ENCODE measurements around the gene AMBP.

The AMBP gene

DNA sequence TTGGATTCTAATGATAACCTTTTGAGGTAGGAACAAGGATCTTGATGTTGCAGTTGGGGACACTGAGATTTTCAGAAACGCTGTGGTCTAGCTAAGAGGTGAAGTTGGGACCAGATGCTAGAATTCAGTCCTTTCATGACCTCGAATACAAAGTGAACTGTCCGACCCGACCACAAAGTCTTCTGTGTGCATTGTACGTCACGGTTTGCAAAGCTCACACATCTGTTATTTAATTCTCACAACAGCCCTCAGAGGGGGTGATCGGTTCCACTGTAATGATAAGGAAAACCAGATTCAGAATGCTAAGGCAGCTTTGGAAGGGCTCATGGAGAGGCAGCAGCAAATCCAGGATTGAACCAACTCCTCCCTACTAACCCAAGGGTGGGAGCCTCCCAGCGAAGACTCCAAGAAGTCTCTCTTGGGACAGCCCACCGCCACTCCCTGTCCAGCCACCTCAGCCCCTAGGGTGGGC is 37.6 kb upstream of the AMBP start:
- no peak for TF ChIP-seq SIN3A (IDR thresholded peaks at IDR 0.05; ENCODE audit: borderline replicate concordance, insufficient read depth, low read length)
- TF ChIP-seq, protein P1, sequence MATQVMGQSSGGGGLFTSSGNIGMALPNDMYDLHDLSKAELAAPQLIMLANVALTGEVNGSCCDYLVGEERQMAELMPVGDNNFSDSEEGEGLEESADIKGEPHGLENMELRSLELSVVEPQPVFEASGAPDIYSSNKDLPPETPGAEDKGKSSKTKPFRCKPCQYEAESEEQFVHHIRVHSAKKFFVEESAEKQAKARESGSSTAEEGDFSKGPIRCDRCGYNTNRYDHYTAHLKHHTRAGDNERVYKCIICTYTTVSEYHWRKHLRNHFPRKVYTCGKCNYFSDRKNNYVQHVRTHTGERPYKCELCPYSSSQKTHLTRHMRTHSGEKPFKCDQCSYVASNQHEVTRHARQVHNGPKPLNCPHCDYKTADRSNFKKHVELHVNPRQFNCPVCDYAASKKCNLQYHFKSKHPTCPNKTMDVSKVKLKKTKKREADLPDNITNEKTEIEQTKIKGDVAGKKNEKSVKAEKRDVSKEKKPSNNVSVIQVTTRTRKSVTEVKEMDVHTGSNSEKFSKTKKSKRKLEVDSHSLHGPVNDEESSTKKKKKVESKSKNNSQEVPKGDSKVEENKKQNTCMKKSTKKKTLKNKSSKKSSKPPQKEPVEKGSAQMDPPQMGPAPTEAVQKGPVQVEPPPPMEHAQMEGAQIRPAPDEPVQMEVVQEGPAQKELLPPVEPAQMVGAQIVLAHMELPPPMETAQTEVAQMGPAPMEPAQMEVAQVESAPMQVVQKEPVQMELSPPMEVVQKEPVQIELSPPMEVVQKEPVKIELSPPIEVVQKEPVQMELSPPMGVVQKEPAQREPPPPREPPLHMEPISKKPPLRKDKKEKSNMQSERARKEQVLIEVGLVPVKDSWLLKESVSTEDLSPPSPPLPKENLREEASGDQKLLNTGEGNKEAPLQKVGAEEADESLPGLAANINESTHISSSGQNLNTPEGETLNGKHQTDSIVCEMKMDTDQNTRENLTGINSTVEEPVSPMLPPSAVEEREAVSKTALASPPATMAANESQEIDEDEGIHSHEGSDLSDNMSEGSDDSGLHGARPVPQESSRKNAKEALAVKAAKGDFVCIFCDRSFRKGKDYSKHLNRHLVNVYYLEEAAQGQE (IDR thresholded peaks at IDR 0.05; ENCODE audit: insufficient read depth in 1 of 2, low read depth in 2 of 2, low read length in 2 of 2) = no peak
- no peak for TF ChIP-seq TAF1 (IDR thresholded peaks at IDR 0.05; ENCODE audit: borderline replicate concordance, insufficient read depth, low read length)
- no peak for TF ChIP-seq POLR2AphosphoS5 (IDR thresholded peaks at IDR 0.05; ENCODE audit: low read depth, low read length)
- TF ChIP-seq FOXP2 (optimal IDR thresholded peaks at IDR 0.05; ENCODE audit: borderline replicate concordance, extremely low read depth, extremely low read length, insufficient read depth) = no peak

DNA sequence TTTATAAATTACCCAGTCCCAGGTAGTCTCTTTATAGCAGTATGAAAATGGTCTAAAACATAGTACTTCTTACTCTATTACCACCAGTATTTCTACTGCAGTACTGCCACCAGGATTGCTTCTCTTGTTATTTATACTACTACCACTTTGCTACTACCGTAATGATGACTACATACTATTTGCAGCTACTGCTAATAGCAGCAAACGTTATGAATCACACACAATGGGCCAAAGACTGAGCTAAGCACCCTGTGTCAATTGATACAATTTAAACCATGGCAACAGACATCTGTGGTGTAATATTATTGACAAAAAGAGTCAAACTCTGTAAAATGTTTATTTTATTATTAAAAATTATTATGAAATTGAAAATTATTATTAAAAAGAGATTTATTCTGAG is 36.3 kb upstream of the AMBP start:
- TF ChIP-seq, protein P1 (IDR thresholded peaks at IDR 0.05; ENCODE audit: insufficient read depth in 1 of 2, low read depth in 2 of 2, low read length in 2 of 2) = no peak
- no peak for TF ChIP-seq TAF1 (IDR thresholded peaks at IDR 0.05; ENCODE audit: borderline replicate concordance, insufficient read depth, low read length)
- TF ChIP-seq POLR2AphosphoS5 (IDR thresholded peaks at IDR 0.05; ENCODE audit: low read depth, low read length) = no peak
- no peak for TF ChIP-seq FOXP2 (optimal IDR thresholded peaks at IDR 0.05; ENCODE audit: borderline replicate concordance, extremely low read depth, extremely low read length, insufficient read depth)

DNA sequence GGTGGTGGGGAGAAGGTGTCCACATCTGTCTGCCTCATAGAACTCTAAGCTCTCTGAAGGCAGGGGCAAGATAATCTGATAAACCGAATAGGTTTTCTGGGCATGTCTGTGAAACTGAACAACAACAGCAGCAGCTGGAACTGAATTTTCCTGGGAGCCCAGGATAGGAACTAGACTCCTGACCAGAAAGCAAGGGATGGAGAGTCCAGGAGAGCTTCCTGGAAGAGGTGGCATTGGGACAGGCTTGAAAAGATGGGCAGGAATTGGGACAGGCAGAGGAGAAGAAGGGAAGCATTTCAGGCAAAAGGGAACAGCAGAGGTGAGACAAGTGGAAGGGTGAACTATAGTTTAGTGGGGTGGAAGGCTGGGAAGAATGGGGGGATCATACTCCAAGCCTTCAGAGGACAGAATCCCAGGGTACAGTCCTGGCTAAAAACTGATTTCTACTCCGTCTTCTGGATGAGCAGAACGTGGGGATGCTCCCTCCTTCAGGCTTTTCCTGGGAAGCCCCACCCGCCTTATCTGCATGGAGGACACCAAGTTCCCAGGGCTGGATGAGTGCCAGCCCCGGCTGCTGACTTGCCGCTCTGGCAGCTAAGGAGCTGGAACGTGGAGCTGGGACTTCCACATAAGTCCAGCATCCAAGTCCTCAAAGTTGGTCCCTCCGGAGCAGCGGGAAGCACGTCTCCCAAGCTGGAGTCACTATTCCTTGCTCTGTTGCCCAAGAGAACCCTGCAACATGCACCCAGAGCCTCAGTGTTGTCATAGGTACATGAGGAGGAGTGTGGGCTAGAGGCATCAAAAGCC is 34.9 kb upstream of the AMBP start:
- TF ChIP-seq POLR2AphosphoS5 (IDR thresholded peaks at IDR 0.05; ENCODE audit: low read depth, low read length) (no peak), SIN3A (IDR thresholded peaks at IDR 0.05; ENCODE audit: borderline replicate concordance, insufficient read depth, low read length) (no peak), TAF1 (IDR thresholded peaks at IDR 0.05; ENCODE audit: borderline replicate concordance, insufficient read depth, low read length) (no peak), FOXP2 (optimal IDR thresholded peaks at IDR 0.05; ENCODE audit: borderline replicate concordance, extremely low read depth, extremely low read length, insufficient read depth) (no peak)
- TF ChIP-seq, protein P1 (IDR thresholded peaks at IDR 0.05; ENCODE audit: insufficient read depth in 1 of 2, low read depth in 2 of 2, low read length in 2 of 2) = no peak

DNA sequence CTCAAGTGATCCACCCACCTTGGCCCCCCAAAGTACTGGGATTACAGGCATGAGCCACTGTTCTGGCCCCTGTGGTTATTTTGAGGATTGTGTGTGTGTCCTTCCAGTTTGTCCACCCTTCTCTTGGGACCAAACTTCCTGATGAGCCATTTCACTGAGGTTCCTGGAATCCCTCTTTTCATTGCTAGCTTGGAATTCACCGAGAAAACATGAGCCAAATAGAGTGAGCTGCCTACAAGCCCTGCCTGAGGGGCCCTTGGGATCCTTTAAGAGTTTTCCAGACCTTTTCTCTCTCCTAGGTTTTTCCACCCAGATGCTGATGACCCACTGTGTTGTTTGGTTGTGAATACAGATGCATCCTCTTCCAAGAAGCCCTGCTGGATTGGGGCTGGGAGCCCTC is 34.2 kb upstream of the AMBP start:
- TF ChIP-seq TAF1 (IDR thresholded peaks at IDR 0.05; ENCODE audit: borderline replicate concordance, insufficient read depth, low read length) = no peak
- TF ChIP-seq, protein P1 (IDR thresholded peaks at IDR 0.05; ENCODE audit: insufficient read depth in 1 of 2, low read depth in 2 of 2, low read length in 2 of 2) = no peak
- no peak for TF ChIP-seq POLR2AphosphoS5 (IDR thresholded peaks at IDR 0.05; ENCODE audit: low read depth, low read length)
- no peak for TF ChIP-seq FOXP2 (optimal IDR thresholded peaks at IDR 0.05; ENCODE audit: borderline replicate concordance, extremely low read depth, extremely low read length, insufficient read depth)
- no peak for TF ChIP-seq SIN3A (IDR thresholded peaks at IDR 0.05; ENCODE audit: borderline replicate concordance, insufficient read depth, low read length)

All from PFSK-1 (cell line).